Measurements from ENCODE around the gene CKS1B.

CKS1B gene

GRCh38 chr1:154992721-154993571 lies 18.5 kb downstream of the CKS1B start:
- TF ChIP-seq TAF1 (IDR thresholded peaks at IDR 0.05; ENCODE audit: borderline replicate concordance, insufficient read depth, low read length) (no peak), SIN3A (IDR thresholded peaks at IDR 0.05; ENCODE audit: borderline replicate concordance, insufficient read depth, low read length) (no peak), REST (IDR thresholded peaks at IDR 0.05; ENCODE audit: insufficient read depth in 1 of 2, low read depth in 2 of 2, low read length in 2 of 2) (no peak), POLR2AphosphoS5 (IDR thresholded peaks at IDR 0.05; ENCODE audit: low read depth, low read length) (peak; percentile 76), FOXP2 (optimal IDR thresholded peaks at IDR 0.05; ENCODE audit: borderline replicate concordance, extremely low read depth, extremely low read length, insufficient read depth) (no peak)

- no peak for TF ChIP-seq FOXP2 (optimal IDR thresholded peaks at IDR 0.05; ENCODE audit: borderline replicate concordance, extremely low read depth, extremely low read length, insufficient read depth)
- no peak for TF ChIP-seq SIN3A (IDR thresholded peaks at IDR 0.05; ENCODE audit: borderline replicate concordance, insufficient read depth, low read length)
- no peak for TF ChIP-seq REST (IDR thresholded peaks at IDR 0.05; ENCODE audit: insufficient read depth in 1 of 2, low read depth in 2 of 2, low read length in 2 of 2)
- no peak for TF ChIP-seq TAF1 (IDR thresholded peaks at IDR 0.05; ENCODE audit: borderline replicate concordance, insufficient read depth, low read length)
- TF ChIP-seq POLR2AphosphoS5 (IDR thresholded peaks at IDR 0.05; ENCODE audit: low read depth, low read length), result no peak; the same call in 1 of the 2 replicates
These were observed 19.2 kb downstream of the CKS1B start, which contains the start of gene LENEP for GRCh38 chr1:154993572-154994268. LENEP (plus strand) TSS chr1:154993586; CDS start chr1:154993608, 22 bp downstream.

- TF ChIP-seq FOXP2 (optimal IDR thresholded peaks at IDR 0.05; ENCODE audit: borderline replicate concordance, extremely low read depth, extremely low read length, insufficient read depth) (no peak), POLR2AphosphoS5 (IDR thresholded peaks at IDR 0.05; ENCODE audit: low read depth, low read length) (no peak), REST (IDR thresholded peaks at IDR 0.05; ENCODE audit: insufficient read depth in 1 of 2, low read depth in 2 of 2, low read length in 2 of 2) (no peak), SIN3A (IDR thresholded peaks at IDR 0.05; ENCODE audit: borderline replicate concordance, insufficient read depth, low read length) (no peak), TAF1 (IDR thresholded peaks at IDR 0.05; ENCODE audit: borderline replicate concordance, insufficient read depth, low read length) (no peak)
These were observed 19.7 kb downstream of the CKS1B start for GRCh38 chr1:154994269-154994587.

GRCh38 chr1:154994591-154994990 lies 20.1 kb downstream of the CKS1B start:
- TF ChIP-seq POLR2AphosphoS5 (IDR thresholded peaks at IDR 0.05; ENCODE audit: low read depth, low read length), result no peak

GRCh38 chr1:154996966-154997701 lies 22.7 kb downstream of the CKS1B start:
- TF ChIP-seq POLR2AphosphoS5 (IDR thresholded peaks at IDR 0.05; ENCODE audit: low read depth, low read length) (no peak), SIN3A (IDR thresholded peaks at IDR 0.05; ENCODE audit: borderline replicate concordance, insufficient read depth, low read length) (no peak), TAF1 (IDR thresholded peaks at IDR 0.05; ENCODE audit: borderline replicate concordance, insufficient read depth, low read length) (no peak), FOXP2 (optimal IDR thresholded peaks at IDR 0.05; ENCODE audit: borderline replicate concordance, extremely low read depth, extremely low read length, insufficient read depth) (no peak), REST (IDR thresholded peaks at IDR 0.05; ENCODE audit: insufficient read depth in 1 of 2, low read depth in 2 of 2, low read length in 2 of 2) (no peak)
